ENCODE measurements around the gene LPAR2.
"Not testable (repeated sequence)": the region's sequence is repeated elsewhere in the genome, so short reads cannot be mapped to it uniquely, and the experiment has no call there.

LPAR2 gene

DNA sequence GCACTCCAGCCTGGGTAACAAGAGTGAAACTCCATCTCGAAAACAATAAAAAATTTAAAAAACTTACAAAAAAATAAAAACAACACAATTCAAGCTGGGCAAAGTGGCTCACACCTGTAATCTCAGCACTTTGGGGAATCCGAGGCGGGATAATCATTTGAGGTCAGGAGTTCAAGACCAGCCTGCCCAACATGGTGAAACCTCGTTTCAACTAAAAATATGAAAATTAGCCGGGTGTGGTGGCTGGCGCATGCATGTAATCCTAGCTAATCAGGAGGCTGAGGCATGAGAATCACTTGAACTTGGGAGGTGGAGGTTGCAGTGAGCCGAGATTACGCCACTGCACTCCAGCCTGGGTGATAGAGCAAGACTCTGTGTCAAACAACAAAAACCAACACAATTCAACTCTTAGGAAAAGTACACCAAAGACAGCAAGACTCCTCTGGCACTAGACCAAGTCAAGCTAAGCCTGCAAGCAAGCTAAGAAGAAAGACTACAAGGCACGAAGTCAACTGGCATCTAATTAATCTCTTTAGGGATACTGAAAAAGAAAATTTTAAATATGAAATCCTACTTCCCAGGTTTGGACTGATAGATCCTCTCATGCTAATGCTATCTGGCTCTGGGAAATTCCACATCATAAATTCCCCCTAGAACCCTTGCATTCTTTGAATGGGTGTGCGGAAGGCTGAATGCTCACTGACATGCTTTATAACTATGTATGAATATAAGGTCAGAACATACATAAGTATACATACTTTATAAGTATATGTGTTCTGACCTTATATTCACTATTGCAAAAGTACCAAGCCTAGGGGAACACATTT is 17.4 kb downstream of the LPAR2 start:
- peaks cover 13% of the 10 kb centered on the region for H3K4me1 ChIP-seq
- H3K36me3 ChIP-seq (replicated peaks), result no peaks in the 10 kb centered on the region
- DNase-seq (ENCODE audit: low spot score in 2 of 2), result no peak
- H3K9me3 ChIP-seq, result no peaks in the 10 kb centered on the region
- no peaks in the 10 kb centered on the region for H3K27me3 ChIP-seq (ENCODE audit: low read depth)
- H3K4me3 ChIP-seq, result no peak overlapping the region
- in situ Hi-C loops (cut with MboI; ENCODE audit: low sequenced_read_pairs), result no loop called here

DNA sequence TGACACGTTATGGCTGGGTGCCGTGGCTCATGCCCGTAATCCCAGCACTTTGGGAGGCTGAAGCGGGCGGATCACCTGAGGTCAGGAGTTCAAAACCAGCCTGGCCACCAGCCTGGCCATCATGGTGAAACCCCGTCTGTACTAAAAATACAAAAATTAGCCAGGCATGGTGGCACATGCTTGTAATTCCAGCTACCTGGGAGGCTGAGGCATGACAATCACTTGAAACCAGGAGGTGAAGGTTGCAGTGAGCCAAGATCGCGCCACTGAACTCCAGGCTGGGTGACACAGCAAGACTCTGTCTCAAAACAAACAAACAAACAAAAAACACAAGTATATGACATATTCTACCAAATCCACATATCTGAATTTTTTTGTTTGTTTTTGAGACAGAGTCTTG is 21.3 kb downstream of the LPAR2 start:
- not testable (repeated sequence) for H3K9me3 ChIP-seq, H3K4me3 ChIP-seq

DNA sequence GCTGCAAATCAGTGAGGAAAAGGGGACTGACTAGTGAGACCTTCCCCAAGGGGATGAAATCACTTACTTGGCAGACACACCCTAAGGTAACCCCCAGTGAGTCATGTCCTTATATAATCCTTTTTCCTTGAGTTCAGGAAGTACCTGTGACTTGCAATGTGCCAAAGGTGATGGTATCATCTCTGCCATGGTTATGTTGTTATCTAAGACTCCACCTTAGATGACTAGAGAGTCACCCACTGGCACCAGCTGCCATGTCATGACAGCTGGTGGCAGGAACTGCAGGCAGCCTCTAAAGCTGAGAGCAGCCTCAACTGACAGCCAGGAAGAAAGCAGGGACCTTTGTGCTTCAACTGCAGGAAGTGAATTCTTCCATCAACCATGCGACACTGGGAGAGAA is 22.0 kb downstream of the LPAR2 start:
- no peak overlapping the region for H3K4me3 ChIP-seq
- H3K4me1 ChIP-seq, result peaks cover 10% of the 10 kb centered on the region
- no peaks in the 10 kb centered on the region for H3K9me3 ChIP-seq
- H3K27me3 ChIP-seq (ENCODE audit: low read depth), result no peaks in the 10 kb centered on the region
- DNase-seq (ENCODE audit: low spot score in 2 of 2), result no peak
- in situ Hi-C loops (cut with MboI; ENCODE audit: low sequenced_read_pairs), result no loop called here
- H3K36me3 ChIP-seq (replicated peaks), result no peaks in the 10 kb centered on the region

More for the DNA sequence above, 21.3 kb downstream of the LPAR2 start:
- in situ Hi-C loops (cut with MboI; ENCODE audit: low sequenced_read_pairs); H3K4me1 ChIP-seq; DNase-seq (ENCODE audit: low spot score in 2 of 2); H3K27me3 ChIP-seq (ENCODE audit: low read depth); H3K36me3 ChIP-seq (replicated peaks): not testable (repeated sequence)

DNA sequence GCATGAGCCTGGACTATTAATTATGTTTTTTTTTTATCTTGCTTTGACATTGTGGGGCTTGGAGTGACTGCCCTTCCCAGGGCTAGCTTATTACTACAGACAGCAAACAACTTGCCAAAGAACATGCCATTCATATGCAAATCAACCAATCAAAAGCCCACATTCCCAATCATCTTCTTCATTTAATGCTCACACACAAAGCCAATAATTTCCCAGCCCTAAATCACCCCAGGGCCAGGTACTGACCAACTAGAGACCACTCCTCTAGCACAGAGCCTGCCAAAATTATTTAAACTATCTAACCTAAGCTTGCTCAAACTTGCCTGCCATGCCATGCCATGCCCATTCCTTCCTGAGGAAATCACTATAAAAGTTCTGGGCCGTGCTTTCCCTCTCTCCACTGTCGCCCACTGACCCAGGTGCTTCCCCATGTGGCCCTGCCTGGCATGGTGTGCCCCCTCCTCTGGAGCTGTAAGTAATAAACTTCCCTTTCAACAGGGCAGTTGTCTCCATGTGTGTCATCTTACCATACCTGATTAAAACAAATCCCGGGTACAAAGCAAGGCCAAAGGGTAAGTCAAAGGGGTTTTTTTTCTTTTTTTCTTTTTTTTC is 25.2 kb downstream of the LPAR2 start:
- H3K9me3 ChIP-seq, result no peaks in the 10 kb centered on the region
- no peaks in the 10 kb centered on the region for H3K36me3 ChIP-seq (replicated peaks)
- peaks cover 10% of the 10 kb centered on the region for H3K4me1 ChIP-seq
- in situ Hi-C loops (cut with MboI; ENCODE audit: low sequenced_read_pairs), result no loop called here
- no peaks in the 10 kb centered on the region for H3K27me3 ChIP-seq (ENCODE audit: low read depth)
- H3K4me3 ChIP-seq, result no peak overlapping the region
- peak; percentile 59 to 70 for DNase-seq (ENCODE audit: low spot score in 2 of 2)

DNA sequence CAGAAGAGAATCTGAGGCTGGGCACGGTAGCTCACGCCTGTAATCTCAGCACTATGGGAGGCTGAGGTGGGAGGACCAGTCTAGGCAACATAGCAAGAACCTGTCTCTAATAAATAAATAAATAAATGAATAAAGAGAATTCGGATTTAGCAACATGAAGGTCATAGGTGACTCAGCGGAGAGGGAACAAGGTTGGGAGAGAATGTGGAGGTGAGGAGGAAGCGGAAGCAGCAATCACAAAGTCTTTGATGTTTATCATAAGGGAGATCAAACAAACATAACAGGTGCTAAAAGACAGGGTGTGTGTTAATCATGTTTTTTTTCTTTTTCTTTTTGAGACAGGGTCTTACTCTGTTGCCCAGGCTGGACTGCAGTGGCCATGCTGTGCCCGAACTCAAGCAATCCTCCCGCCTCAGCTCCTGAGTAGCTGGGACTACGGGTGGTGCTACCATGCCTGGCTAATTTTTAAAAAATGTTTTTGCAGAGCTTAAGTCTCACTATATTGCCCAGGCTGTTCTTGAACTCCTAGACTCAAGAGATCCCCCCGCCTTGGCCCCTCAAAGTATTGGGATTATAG is 25.8 kb downstream of the LPAR2 start:
- Histone ChIP-seq H3K36me3 (replicated peaks) (no peaks in the 10 kb centered on the region), H3K4me1 (peaks cover 10% of the 10 kb centered on the region), H3K9me3 (no peaks in the 10 kb centered on the region), H3K4me3 (no peak overlapping the region), H3K27me3 (ENCODE audit: low read depth) (no peaks in the 10 kb centered on the region)
- no peak for DNase-seq (ENCODE audit: low spot score in 2 of 2)
- in situ Hi-C loops (cut with MboI; ENCODE audit: low sequenced_read_pairs), result no loop called here

DNA sequence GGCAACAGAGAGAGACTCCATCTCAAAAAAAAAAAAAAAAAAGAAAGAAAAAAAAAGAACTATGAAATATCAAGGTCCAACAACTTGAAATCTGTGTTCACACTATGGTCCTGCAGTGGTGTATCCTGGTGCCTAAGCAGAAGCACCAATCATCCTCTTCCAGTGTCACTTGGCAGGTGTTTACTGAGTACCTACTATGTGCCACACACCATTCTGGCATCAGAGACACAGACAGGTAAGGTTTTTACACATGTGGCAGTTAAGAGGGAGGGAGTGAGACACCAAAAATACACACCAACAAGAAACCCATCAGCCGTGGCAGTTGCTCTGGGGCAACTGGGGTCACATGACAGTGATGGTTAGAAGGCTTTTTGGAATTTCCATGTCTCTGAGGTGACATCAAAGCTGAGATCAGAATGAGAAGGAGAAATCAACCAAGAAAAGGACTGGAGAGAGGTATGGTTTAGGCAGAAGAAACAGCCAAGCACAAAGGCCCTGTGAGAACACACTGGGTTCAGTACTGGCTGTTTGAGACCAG is 27.2 kb downstream of the LPAR2 start:
- DNase-seq (ENCODE audit: low spot score in 2 of 2), result no peak
- H3K27me3 ChIP-seq (ENCODE audit: low read depth), result no peaks in the 10 kb centered on the region
- H3K9me3 ChIP-seq, result no peaks in the 10 kb centered on the region
- H3K4me3 ChIP-seq, result no peak overlapping the region
- H3K36me3 ChIP-seq (replicated peaks), result no peaks in the 10 kb centered on the region
- H3K4me1 ChIP-seq, result peaks cover 10% of the 10 kb centered on the region
- in situ Hi-C loops (cut with MboI; ENCODE audit: low sequenced_read_pairs), result no loop called here

DNA sequence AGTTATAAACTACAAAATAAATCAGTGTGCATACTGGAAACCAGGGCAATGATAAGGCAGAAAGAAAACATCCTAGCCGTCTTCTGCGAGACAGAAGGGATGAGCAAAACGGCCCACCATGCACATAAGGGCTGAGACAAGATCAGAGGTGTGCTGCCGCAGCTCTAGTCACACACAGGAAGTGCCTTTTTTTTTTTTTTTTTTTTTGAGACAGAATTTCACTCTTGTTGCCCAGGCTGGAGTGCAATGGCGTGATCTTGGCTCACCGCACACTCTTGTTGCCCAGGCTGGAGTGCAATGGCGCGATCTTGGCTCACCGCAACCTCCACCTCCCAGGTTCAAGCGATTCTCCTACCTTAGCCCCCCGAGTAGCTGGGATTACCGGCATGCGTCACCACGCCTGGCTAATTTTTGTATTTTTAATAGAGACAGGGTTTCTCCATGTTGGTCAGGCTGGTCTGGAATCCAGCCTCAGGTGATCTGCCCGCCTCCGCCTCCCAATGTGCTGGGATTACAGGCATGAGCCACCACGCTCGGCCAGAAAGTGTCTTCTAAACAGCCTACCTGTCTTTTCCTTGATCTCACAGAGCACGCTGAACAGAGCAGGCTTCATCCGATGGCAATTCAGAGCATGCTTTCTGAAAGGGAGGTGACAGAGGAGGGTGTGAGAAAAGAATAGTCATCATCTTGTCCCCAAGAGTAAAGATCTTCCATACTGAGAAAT is 29.1 kb downstream of the LPAR2 start:
- in situ Hi-C loops (cut with MboI; ENCODE audit: low sequenced_read_pairs); H3K36me3 ChIP-seq (replicated peaks); H3K27me3 ChIP-seq (ENCODE audit: low read depth); H3K9me3 ChIP-seq; H3K4me3 ChIP-seq; H3K4me1 ChIP-seq; DNase-seq (ENCODE audit: low spot score in 2 of 2): not testable (repeated sequence)

DNA sequence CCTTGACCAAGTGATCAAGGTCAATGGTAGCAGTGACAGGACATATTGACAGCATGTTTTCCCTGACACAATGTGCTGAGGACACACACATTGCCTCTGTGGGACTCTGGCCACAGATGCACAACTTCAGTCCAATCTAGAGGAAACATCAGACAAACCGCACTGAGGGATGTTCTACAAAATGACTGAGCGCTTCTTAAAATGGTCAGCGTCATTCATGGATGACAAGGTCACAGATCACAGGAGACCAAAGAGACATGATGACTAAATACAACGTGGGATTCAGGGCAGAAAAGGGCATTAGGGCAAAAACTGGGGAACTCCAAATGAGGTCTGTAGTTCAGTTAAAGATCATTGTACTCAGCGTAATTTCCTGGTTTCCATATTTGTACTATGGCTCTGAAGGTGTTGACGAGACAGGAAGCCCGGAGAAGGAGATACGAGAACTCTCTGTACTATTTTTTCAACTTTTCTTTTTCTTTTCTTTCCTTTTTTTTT is 30.2 kb downstream of the LPAR2 start:
- no peaks in the 10 kb centered on the region for H3K9me3 ChIP-seq
- no peak for DNase-seq (ENCODE audit: low spot score in 2 of 2)
- peaks cover 7% of the 10 kb centered on the region for H3K4me1 ChIP-seq
- no peaks in the 10 kb centered on the region for H3K36me3 ChIP-seq (replicated peaks)
- in situ Hi-C loops (cut with MboI; ENCODE audit: low sequenced_read_pairs), result no loop called here
- H3K4me3 ChIP-seq, result no peak overlapping the region
- no peaks in the 10 kb centered on the region for H3K27me3 ChIP-seq (ENCODE audit: low read depth)

DNA sequence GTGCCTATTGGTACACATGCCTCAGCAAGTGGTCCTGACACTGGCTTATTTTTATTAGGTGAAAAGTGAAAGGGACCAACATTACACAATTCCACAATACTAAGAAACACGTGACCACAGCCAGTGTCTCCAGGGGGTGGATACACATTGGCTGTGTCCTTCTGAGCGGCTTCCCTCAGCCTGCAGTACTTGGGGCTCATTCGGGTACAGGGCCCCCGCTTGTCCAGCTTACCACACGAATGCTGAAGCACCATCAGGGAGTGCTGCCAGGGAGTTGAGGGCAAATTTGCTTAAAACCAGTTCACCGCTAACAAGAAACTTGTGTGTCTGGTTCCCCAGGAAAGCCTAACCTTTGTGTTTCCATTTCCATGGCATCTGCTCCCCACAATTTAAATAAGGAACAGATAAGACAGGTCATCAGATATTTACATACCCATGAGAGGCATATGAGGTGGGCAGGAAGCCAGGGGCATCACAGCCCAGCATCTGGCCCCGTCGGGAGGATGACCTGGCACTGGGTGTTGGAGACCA is 32.8 kb downstream of the LPAR2 start:
- Histone ChIP-seq H3K4me3 (no peak overlapping the region), H3K9me3 (no peaks in the 10 kb centered on the region), H3K27me3 (ENCODE audit: low read depth) (no peaks in the 10 kb centered on the region), H3K4me1 (peaks cover 5% of the 10 kb centered on the region; the same call in 1 of the 2 replicates), H3K36me3 (replicated peaks) (no peaks in the 10 kb centered on the region)
- no peak for DNase-seq (ENCODE audit: low spot score in 2 of 2)
- in situ Hi-C loops (cut with MboI; ENCODE audit: low sequenced_read_pairs), result no loop called here

DNA sequence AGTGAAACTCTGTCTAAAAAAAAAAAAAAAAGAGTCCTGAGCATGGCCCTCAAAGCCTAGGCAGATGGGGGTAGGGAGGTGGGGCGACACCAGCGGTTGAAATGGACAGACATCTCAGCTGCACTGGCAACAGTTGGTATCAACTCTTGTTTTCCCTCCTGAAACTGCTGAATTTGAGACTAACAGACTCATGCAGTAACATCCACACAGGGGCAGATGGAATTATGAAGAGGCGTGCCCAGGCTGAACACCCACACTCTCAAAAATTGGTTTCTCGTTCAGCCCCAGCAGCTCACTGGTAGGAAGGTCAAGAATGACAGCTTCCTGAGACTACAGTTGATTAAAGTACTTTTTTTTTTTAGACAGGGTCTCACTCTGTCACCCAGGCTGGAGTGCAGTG is 33.6 kb downstream of the LPAR2 start:
- DNase-seq (ENCODE audit: low spot score in 2 of 2), result no peak
- Histone ChIP-seq H3K4me1 (peaks cover 5% of the 10 kb centered on the region; the same call in 1 of the 2 replicates), H3K4me3 (no peak overlapping the region), H3K27me3 (ENCODE audit: low read depth) (no peaks in the 10 kb centered on the region), H3K9me3 (no peaks in the 10 kb centered on the region), H3K36me3 (replicated peaks) (no peaks in the 10 kb centered on the region)
- in situ Hi-C loops (cut with MboI; ENCODE audit: low sequenced_read_pairs), result no loop called here

DNA sequence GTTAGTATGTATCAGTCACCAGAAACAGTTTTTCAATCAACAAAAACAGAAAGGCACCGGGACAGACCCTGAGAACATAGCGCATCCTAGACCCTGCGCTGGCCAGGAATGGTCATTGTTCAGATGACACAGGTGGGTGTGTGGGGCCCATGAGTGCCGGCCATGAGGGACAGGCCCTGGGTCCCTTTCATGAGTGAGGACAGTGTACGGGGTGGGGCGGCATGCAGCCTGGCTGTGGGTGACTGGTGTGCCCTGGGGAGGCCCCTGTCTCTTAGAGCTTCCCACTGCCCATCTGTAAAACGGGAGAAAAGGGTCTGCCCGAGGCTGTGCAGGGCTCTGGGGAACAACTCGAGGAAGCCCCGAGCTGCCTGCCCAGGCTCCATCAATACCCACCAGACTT is 35.3 kb downstream of the LPAR2 start:
- H3K36me3 ChIP-seq (replicated peaks), result no peaks in the 10 kb centered on the region
- no peaks in the 10 kb centered on the region for H3K9me3 ChIP-seq
- no peak overlapping the region for H3K4me3 ChIP-seq
- DNase-seq (ENCODE audit: low spot score in 2 of 2), result no peak
- in situ Hi-C loops (cut with MboI; ENCODE audit: low sequenced_read_pairs), result no loop called here
- H3K27me3 ChIP-seq (ENCODE audit: low read depth), result no peaks in the 10 kb centered on the region
- peaks cover 5% of the 10 kb centered on the region; the same call in 1 of the 2 replicates for H3K4me1 ChIP-seq

DNA sequence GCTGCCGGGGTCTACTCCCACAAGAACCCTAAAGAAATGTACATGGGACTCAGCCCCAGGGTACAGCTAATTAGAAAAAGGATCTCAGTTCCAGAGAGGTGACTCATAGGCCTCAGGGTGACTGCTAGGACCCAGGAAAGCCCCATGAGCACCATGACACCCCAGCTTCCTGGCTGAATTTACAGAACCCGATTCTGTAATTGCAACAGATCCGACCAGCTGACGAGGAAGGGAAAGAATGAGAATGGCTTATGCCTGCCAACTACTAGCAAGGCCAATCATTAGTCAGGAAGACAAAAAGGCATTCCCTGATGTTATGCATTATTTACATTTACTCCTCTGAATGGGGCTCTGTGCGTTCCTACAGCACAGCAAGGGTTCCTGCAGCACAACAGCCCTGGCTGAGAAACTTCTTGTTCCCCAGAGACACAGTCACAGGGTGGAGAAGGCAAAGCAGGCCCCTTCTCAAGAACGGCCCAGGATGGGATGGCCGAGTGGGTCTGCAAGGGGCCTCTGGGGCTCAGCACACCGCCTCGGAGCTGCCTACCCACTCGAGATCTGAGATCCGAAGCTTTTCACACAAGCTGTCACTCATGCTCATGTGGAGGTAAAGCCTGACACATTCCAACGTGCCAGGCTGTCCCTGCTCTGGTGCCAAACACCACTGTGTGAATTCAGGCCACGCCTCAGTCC is 36.7 kb downstream of the LPAR2 start:
- Histone ChIP-seq H3K27me3 (ENCODE audit: low read depth) (no peaks in the 10 kb centered on the region), H3K9me3 (no peaks in the 10 kb centered on the region), H3K4me3 (no peak overlapping the region), H3K4me1 (peaks cover 5% of the 10 kb centered on the region; the same call in 1 of the 2 replicates), H3K36me3 (replicated peaks) (no peaks in the 10 kb centered on the region)
- in situ Hi-C loops (cut with MboI; ENCODE audit: low sequenced_read_pairs), result no loop called here
- peak in 1 of 2 experiments; percentile 16 for DNase-seq (ENCODE audit: low spot score in 2 of 2)

DNA sequence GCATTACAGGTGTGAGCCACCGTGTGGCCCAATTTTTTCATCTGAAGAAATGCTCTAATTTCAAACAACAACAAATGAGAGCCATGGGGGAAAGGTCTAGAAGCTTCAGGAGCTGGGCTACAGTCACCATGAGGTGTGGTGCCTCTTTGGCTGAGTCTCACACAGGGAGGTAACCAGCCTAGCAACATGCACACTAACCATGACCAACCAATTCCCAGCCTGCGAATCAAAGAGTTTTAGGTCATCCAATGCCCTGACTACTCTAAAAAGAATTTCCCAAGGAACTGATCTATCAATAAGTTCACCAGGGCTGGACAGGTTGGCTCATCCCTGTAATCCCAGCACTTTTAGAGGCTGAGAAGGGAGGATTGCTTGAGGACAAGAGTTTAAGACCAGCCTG is 39.5 kb downstream of the LPAR2 start:
- no peak for DNase-seq (ENCODE audit: low spot score in 2 of 2)
- Histone ChIP-seq H3K9me3 (no peaks in the 10 kb centered on the region), H3K4me1 (peaks cover 13% of the 10 kb centered on the region), H3K4me3 (no peak overlapping the region), H3K36me3 (replicated peaks) (no peaks in the 10 kb centered on the region), H3K27me3 (ENCODE audit: low read depth) (no peaks in the 10 kb centered on the region)
- in situ Hi-C loops (cut with MboI; ENCODE audit: low sequenced_read_pairs), result no loop called here
